GM19193 (cell line): ENCODE measurements around the gene RFX2.

Source experiments
- POLR2A ChIP-seq: IDR thresholded peaks from 4 replicates; pipeline ENCODE4 v1.6.1; 2011; ENCODE audit not compliant: insufficient read depth, insufficient read length; ENCODE audit errors: extremely low read depth

Gene RFX2

DNA sequence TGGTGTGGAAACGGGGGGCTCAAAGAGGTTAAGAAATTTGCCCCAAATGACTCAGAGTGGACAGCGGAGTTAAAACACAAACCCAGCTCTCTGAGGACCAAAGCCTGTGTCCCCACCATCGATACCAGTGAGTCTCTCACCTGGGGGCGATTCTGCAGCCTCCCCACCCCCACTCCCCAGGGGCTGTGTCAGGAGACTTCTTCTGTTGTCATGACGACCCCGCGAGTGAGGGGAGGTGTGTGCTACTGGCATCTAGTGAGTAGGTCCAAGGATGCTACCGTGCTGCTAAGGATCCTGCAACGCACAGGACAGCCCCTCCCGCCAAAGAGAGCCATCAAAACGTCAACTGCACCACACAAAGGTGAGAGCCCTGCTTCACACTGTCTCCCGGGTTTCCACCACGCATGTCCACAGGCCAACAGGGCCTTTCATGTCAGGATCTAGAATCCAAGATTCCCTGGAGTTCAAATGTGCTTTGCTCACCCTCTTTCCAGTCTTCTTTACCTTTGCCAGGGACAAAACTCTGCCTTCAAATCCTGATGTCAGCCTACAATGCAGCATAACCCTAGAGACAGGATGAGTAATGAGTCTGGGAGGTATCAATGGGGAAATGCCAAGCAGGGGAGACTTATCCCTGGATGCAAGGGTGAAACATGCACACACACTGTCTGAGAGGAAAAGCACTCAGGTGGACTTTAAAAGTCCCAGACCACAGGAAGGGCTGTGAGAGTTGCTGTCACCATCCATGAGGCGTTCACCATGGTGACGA, 136.2 kb downstream of the RFX2 start:
- no peak for TF ChIP-seq POLR2A

DNA sequence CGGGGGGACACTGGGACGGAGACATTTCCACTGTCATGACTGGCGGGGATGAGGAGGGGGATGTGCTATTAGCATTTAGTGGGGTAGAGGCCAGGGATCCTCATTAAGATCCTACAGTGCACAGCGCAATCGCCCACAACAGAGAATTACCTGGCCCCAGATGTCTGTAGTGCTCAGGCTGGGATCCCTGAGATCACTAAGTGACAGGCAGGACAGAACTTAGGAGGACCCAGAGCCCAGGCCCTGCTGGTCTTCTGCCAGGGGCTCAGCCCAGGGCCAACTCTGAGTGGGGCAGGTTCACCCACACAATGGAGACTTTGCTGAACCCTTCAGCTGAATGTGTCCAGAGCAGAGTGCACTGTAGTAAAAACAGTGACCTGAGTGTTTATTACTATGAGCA, 136.9 kb downstream of the RFX2 start:
- no peak for TF ChIP-seq POLR2A

DNA sequence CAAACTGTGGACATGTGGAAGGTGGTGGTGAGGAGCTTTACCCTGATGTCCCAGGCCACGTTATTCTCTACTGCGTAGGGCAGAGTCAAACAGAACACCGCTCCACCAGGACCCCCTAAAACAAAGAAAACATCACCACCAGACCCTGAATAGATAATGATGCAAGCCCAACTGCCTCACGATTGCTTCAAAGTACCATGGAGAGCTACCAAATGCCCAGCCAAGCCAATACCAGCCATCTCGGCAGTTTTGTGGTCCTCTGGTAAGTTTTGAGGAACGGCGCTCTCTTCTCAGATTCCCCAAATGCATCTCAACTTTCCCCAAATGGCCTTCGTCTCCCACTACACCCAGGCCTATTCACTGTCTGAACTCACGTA, 138.0 kb downstream of the RFX2 start:
- no peak for TF ChIP-seq POLR2A

DNA sequence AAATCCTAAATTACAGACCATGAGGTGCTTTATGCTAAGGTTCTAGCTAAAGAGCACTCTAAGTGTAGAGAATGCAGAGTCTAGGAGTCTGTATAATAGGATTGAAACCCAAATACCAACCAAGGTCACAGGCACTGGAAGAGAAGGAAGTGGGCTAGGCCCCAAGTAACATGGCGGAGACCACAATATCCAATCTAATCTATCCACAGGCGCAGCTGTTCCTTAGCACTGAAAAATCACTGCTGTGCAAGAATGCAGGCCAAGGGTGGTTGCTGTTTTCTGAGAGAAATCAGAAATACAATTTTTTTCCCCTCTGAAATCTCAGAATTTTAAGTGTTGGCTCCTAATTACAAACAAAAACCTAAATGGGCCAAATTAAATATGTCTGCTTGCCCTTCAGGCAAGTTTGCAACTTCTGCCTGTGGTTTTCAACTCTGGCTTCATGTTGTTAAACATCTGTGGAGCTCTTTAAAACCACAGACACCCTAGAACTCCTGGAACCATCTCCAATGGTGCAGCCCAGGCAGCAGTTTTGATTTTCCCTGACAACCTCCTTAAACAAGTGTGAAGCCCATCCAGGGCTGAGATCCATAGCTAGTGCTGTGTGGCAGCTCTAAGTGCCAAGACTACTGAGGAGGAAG, 138.5 kb downstream of the RFX2 start:
- no peak for TF ChIP-seq POLR2A

DNA sequence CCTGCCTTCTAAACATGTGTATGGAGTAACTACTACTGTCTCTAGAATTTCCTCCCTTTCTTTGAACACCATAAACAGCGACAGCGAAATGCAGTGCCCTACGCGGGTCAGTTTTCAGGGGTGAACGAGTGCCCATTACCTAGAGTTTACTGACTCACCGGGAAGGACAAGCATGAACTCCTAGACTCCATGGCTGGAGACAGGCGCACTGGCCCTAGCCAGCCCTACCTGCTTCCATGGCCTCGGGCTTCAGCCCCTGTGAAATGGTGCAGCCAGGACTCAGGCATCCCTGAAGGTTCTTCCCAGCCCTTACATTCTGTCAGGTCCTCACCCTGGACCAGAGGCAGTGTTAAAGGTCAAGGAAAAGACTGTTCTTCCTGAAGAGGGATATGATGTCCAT, 140.8 kb downstream of the RFX2 start:
- no peak for TF ChIP-seq POLR2A

DNA sequence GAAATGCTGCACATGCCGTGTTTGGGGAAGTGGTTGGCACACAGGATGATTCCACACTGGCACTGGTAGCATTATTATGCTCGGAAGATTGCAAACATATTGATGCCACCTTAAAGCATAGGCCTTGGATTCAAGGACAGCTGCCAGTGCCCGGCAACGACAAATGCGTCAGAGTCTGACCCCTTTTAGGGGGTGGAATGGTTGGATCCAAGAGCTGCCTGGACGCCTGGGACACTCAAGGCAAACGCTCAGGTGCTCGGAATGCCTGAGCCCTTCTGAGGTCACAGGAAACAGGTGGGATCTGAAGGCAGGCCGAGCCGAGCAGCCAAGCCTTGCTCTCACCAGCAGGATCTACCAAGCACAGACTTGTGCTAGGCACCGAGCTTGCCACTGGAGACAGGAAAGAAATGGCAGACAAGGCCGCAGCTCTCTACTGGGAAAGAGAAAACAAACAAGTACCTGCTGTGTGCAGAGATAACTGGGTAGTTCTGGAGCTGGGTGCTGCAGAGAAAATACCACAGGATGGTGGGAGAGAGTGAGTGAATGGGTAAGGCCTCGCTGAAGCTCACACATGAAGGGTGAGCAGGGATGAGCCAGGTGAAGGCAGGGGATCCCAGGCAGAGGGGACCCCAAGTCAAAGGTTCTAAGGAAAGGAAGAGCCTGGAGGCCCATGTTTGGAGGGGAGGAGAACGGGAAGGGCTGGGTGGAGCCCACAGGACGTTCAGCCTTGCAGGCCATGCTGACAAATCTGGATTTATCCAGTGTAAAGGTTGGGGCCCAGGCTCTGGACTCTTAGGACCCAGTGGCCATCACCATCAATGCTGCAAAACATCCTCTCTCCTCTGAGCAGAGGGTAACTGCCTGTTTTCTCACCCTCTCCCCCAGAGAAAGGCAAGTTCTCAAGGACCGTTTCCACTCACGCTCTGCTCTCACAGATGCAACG, 141.6 kb downstream of the RFX2 start:
- TF ChIP-seq POLR2A = no peak

DNA sequence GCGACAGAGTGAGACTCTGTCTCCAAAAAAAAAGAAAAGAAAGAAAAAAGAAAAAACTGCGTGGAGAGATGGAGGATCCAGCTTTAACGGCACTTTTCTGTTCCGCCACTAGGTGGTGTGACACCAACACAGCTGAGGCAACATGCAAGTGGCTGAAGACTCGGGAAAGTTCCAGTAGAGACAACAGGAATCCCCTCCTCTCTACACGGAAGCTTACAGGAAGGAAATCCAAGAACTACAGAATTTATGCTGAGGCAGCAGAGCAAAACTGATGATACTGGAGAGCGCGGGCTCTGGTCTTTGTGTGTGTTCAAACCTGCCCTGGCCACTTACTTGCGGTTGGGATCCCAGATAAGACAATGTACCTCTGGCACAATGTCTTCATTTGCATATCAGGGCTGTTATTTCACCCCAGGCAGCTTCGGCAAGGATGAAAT, 142.3 kb downstream of the RFX2 start:
- no peak for TF ChIP-seq POLR2A

DNA sequence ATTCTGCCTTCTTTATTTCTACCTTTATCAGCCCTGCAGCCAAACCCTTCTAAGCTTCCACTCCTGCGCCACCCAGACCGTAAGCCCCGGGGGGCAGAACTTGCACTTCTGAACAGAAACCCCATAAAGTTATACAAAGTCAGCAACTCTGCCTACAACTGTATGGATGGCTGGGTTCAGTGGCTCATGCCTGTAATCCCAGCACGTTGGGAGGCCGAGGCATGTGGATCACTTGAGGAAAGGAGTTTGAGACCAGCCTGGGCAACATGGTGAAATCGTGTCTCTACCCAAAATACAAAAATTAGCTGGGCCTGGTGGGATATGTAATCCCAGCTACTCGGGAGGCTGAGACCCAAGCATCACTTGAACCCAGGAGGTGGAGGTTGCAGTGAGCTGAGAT, 142.7 kb downstream of the RFX2 start:
- TF ChIP-seq POLR2A = no peak

DNA sequence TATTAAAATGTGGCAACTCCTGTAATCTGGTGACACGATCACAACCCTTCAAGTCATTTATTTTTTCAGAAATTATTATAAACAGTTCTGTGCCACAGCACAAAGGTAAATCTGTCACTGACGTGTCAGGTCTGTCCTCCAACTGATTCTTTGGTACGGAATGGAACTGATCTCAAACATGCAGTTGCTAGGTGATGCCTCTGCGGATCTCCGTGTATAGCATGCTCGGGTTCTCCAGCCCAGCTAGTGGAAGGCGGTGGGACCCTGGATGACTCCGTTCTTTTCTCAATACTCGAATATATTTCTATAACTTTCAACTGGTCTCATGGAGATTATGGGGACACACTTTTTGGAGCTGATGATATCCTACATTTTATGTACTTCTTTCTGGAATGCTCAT, 143.4 kb downstream of the RFX2 start:
- TF ChIP-seq POLR2A = no peak

DNA sequence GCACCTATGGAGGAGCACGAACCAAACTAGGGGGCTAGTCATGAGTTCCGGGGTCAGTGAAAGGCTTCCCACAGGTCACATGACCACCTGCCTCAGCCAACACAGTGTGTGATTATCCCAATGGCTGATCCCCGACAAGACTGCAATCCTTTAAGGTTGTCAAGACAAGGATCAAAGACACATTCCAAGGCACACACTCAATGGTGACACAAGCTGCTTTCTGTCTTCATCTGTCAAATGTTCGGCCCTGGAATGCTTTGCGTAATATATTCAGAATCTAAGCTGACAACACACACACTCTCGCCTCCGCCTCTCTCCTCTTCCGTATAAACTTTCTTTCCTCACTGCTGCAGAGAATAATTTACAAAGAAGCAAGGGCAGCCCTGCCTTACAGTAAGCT, 144.1 kb downstream of the RFX2 start:
- no peak for TF ChIP-seq POLR2A

DNA sequence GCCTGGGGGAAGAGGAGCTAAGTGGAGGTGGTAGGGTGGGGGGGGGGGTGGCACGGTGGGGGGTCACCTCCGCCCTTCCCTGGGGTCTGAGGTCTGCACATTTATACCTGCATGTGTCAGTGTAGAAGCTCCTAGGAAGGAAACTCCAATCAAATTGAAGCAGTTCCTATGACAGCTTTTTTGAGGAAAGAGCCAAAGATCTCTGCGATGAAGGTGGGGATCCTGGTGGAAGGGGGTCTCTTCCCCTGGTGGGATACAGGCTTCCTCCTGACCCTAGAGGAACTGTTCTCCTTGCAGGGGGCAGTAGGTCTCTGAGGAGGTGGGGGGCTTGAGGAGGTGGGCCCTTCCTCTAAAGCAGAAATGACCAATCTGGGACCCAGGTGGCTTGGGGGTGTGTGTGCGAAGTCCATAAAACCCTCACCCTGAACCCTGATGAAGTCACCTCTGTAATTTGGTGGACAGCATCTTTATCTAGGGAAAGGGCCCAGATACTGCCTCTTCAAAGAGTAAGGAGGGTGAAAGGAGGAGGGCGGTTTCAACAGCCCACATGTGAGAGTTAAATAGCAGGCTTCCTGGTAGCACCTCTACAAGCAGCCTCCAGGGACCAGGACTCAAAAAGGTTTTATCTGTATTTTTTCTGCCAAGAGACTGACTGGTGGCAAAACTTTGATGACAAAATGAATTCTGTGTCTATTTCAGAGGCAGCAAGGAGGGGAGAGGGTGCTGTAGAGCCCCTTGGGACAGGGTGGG, 145.3 kb downstream of the RFX2 start:
- no peak for TF ChIP-seq POLR2A

DNA sequence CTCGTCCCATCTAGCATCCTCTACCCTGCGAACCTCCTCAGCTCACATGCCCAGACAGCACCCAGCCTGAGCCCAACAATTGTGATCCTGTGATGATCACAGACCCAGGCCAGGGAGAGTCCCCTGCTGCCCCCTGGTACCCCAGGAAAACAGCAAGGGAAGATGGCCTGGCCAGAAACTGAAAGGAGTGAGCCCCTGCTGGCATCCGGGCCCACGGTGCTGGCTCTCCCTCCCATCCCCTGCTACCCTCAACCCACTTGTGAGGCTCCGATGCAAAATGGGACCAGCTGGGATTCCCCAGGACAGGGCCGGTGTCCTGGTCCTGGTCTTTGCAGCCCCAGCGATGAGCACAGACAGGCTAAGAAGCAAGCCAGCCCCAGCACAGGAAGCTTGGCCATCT, 146.4 kb downstream of the RFX2 start:
- TF ChIP-seq POLR2A = no peak

DNA sequence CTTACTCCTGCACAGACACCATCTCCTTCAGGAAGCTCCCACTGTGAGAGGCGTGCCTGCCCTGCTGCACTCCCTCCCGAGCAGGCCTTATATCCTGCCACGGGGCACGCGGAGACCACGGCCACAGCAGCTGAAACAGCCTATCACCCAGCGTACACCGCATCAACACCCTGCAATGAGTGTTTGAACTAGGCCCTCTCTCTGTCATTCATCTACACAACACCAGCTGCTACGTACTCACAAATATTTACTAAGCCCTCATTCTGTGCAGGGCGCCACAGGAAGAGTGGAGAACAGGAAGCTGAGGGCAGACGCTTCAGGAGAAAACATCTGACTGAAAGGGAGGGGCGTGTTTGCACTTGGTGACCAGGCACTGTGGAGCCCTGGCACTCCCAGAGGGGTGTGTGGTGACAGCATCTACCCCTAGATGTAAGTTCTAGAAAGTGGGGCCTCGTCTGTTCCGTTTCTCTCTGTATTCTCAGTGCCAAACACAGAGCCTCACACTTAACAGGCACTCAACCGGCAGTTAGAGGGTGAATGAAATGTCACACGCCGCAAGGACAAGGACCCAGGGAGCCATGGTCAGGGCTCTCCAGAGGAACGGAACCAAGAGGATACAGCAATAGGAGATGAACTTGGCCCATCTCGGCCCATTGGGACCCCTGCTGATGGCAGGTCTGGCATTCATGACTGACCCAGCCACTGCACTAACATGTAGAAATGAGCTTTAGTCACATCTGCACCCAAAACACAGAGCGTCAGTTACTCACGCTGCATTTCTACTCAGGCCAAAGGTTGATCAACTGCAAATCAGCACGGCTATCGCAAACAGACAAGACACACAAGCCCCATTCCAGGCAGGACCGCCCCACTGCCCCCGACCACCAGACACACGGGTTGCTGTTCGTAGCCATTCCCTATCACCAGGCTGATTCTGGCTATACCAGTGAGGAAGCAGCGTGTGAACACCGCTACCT, 148.0 kb downstream of the RFX2 start:
- no peak for TF ChIP-seq POLR2A
